Erythroblast (primary cell): ENCODE results near the gene KCTD15.

ENCODE experiments used
- GATA1 ChIP-seq: IDR thresholded peaks from 2 replicates; pipeline ENCODE4 v1.6.1; 2011; ENCODE audit warnings: low read depth, mild to moderate bottlenecking, control low read depth, low read length, moderate library complexity
- POLR2A ChIP-seq: IDR thresholded peaks from 2 replicates; pipeline ENCODE4 v1.6.1; 2011; ENCODE audit warnings: mild to moderate bottlenecking, low read length

DNA sequence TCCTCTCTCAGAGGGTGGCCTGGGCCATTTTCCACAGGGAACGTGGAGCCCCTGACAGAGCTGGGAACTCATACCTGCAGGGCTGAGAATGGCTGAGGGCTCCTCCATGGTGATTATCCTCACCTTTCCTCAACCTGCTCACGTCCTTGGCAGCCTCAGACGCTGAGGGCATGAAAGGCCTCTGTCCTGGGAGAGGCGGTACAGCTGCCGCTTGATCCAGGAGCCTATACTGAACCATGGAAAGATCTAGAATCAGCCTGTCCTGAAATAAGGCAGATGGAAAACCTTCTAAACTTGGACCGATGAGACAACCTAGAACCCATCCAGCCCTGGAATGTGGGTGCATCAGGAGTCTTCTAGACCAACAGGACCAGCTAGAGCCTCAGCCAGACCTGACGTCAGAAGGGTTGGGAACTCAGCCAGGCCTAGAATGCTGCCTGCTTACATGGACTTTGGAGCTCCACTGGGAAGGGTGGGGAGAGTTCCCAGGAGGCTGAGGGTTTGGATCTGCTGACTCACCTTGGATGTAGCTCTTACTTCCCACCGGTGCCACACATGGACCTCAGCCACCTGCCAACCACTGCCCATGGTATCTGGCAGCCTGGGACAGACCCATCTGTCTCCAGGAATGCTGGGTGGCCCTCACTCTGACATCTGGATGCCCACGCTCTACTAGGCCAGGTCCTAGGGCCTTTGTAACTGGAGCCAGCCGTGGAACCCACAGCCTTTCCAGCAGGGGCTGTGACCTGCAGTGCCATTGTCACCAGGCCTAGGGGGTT is 7.5 kb downstream of the KCTD15 start:
- TF ChIP-seq POLR2A: no peak
- TF ChIP-seq GATA1: no peak
